ENCODE measurements around the gene MVP. TPM values are rescaled to one million over a fixed set of nuclear protein-coding genes. Genes with fewer than 3 reads are reported as not detected.
A peak's percentile ranks its signal among the peaks of the same experiment; 100 is the strongest.

Gene MVP
- total and polyA plus RNA-seq, 2 donors (not counting 1 experiment from before 2014, with no cell fraction given) = 109 to 121 TPM

- intact Hi-C loops (cut with micrococcal nuclease) = no loop called here
- ChIA-PET POLR2A (interaction anchor here (0.6 to 4.3 kb wide), 2 partner anchors 12 to 105 kb away, joined by 3 to 24 read pairs; partner anchors contain the start of gene KIF22), CTCF (interaction anchor here (0.8 to 2.1 kb wide), 7 partner anchors 7 to 101 kb away, joined by 3 to 6 read pairs (median 5); partner anchors contain the start of genes KIF22 and PAGR1)
- no peak overlapping the region for H3K4me3 ChIP-seq (ENCODE audit: control extremely low read depth in 1 of 5, extremely low read depth in 1 of 5, insufficient read depth in 1 of 5, low read depth in 2 of 5, low read length in 4 of 5)
- Mint-ChIP-seq H3K4me3 (no peak overlapping the region), H3K4me1 (peaks cover 19% of the 10 kb centered on the region), H3K9me3 (ENCODE audit: insufficient read depth) (no peaks in the 10 kb centered on the region), H3K27ac (peak overlapping the region; percentile 67), H3K27me3 (no peaks in the 10 kb centered on the region)
- no peaks in the 10 kb centered on the region for H3K27me3 ChIP-seq (replicated peaks in 1 of 4; ENCODE audit: control extremely low read depth in 1 of 4, control insufficient read depth in 3 of 4, insufficient read depth in 4 of 4, low read length in 3 of 4)
- peaks cover 13 to 18% of the 10 kb centered on the region in 2 donors for H3K4me1 ChIP-seq (ENCODE audit: control insufficient read depth in 2 of 2, insufficient read depth in 2 of 2, low read length in 2 of 2)
- H4K20me1 ChIP-seq (ENCODE audit: control insufficient read depth, insufficient read depth, low read length, poor library complexity, severe bottlenecking) = no peaks in the 10 kb centered on the region
- ATAC-seq (ENCODE audit: low read depth) = no peak
- no peak overlapping the region for H3K4me2 ChIP-seq (replicated peaks; ENCODE audit: low read depth, low read length, poor library complexity, severe bottlenecking)
- H3K27ac ChIP-seq (ENCODE audit: low read length in 2 of 2) = no peak overlapping the region
- no peak overlapping the region for H2AFZ ChIP-seq (ENCODE audit: insufficient read depth, low read depth, low read length, poor library complexity, severe bottlenecking)
- no peak for DNase-seq
- H3K36me3 ChIP-seq (replicated peaks in 1 of 2; ENCODE audit: control extremely low read depth in 1 of 2, control insufficient read depth in 1 of 2, extremely low read depth in 1 of 2, insufficient read depth in 2 of 2, low read length in 1 of 2) = peaks cover 1 to 30% of the 10 kb centered on the region in 2 experiments
- 98% methylated on average over 4 of the region's 8 CpGs for WGBS (ENCODE audit: insufficient coverage)
- TF ChIP-seq EZH2 (IDR thresholded peaks at IDR 0.05; ENCODE audit: borderline replicate concordance, insufficient read depth, low read depth, low read length, poor library complexity, severe bottlenecking) = no peak
- TF ChIP-seq CTCF (IDR thresholded peaks at IDR 0.05) = no peak
- H3K9ac ChIP-seq (ENCODE audit: low read length) = no peak overlapping the region
- H3K79me2 ChIP-seq (ENCODE audit: control insufficient read depth, insufficient read depth, low read length) = peaks cover 3% of the 10 kb centered on the region
- H3K9me3 ChIP-seq (ENCODE audit: control extremely low read depth in 1 of 3, control insufficient read depth in 2 of 3, insufficient read depth in 1 of 3, low read length in 2 of 3) = no peaks in the 10 kb centered on the region
Measured at GRCh38 chr16:29802416-29802935, 17.8 kb upstream of the MVP start.

GRCh38 chr16:29804020-29804419 lies 16.2 kb upstream of the MVP start:
- ATAC-seq (ENCODE audit: low read depth) (no peak), DNase-seq (peak; percentile 40)
- 90% methylated on average over 2 of the region's 8 CpGs for WGBS (ENCODE audit: insufficient coverage)
- POLR2A ChIA-PET = interaction anchor here (0.5 to 4.3 kb wide), 10 partner anchors 10 to 123 kb away, joined by 3 to 24 read pairs (median 4); partner anchors contain the start of genes C16orf54, KIF22 and PAGR1
- Histone ChIP-seq H3K36me3 (replicated peaks in 1 of 2; ENCODE audit: control extremely low read depth in 1 of 2, control insufficient read depth in 1 of 2, extremely low read depth in 1 of 2, insufficient read depth in 2 of 2, low read length in 1 of 2) (peaks cover 1 to 22% of the 10 kb centered on the region in 2 experiments), H3K4me1 (ENCODE audit: control insufficient read depth in 2 of 2, insufficient read depth in 2 of 2, low read length in 2 of 2) (peaks cover 28 to 33% of the 10 kb centered on the region in 2 donors), H3K27me3 (replicated peaks in 1 of 4; ENCODE audit: control extremely low read depth in 1 of 4, control insufficient read depth in 3 of 4, insufficient read depth in 4 of 4, low read length in 3 of 4) (no peaks in the 10 kb centered on the region), H3K4me3 (ENCODE audit: control extremely low read depth in 1 of 5, extremely low read depth in 1 of 5, insufficient read depth in 1 of 5, low read depth in 2 of 5, low read length in 4 of 5) (peak overlapping the region in 1 of 5 experiments; percentile 89), H3K9ac (ENCODE audit: low read length) (peak overlapping the region; percentile 85), H2AFZ (ENCODE audit: insufficient read depth, low read depth, low read length, poor library complexity, severe bottlenecking) (no peak overlapping the region), H3K79me2 (ENCODE audit: control insufficient read depth, insufficient read depth, low read length) (peaks cover 17% of the 10 kb centered on the region), H3K9me3 (ENCODE audit: control extremely low read depth in 1 of 3, control insufficient read depth in 2 of 3, insufficient read depth in 1 of 3, low read length in 2 of 3) (no peaks in the 10 kb centered on the region), H3K4me2 (replicated peaks; ENCODE audit: low read depth, low read length, poor library complexity, severe bottlenecking) (peak overlapping the region; percentile 92), H3K27ac (ENCODE audit: low read length in 2 of 2) (peak overlapping the region; percentile 4 to 87), H4K20me1 (ENCODE audit: control insufficient read depth, insufficient read depth, low read length, poor library complexity, severe bottlenecking) (peaks cover 15% of the 10 kb centered on the region)
- CTCF ChIA-PET = interaction anchor here (0.6 to 2.1 kb wide), 16 partner anchors 9 to 158 kb away, joined by 3 to 17 read pairs (median 6); partner anchors contain the start of genes KIF22, MVP, PAGR1 and TMEM219
- H3K27me3 Mint-ChIP-seq = no peaks in the 10 kb centered on the region
- H3K9me3 Mint-ChIP-seq (ENCODE audit: insufficient read depth) = no peaks in the 10 kb centered on the region
- peak overlapping the region; percentile 98 for H3K4me3 Mint-ChIP-seq
- H3K4me1 Mint-ChIP-seq = peaks cover 34% of the 10 kb centered on the region
- TF ChIP-seq EZH2 (IDR thresholded peaks at IDR 0.05; ENCODE audit: borderline replicate concordance, insufficient read depth, low read depth, low read length, poor library complexity, severe bottlenecking) (no peak), CTCF (IDR thresholded peaks at IDR 0.05) (no peak)
- intact Hi-C loops (cut with micrococcal nuclease) = loop anchor here (2.0 kb wide), 1 partner anchor 123 kb away; the partner anchor contains the start of gene KCTD13
- peak overlapping the region; percentile 100 for H3K27ac Mint-ChIP-seq

Measured in B cell (primary cell).